ENCODE data around the gene MN1. TPM values are rescaled to one million over a fixed set of nuclear protein-coding genes. Genes with fewer than 3 reads are reported as not detected.

The MN1 gene
- total and polyA plus RNA-seq, 4 experiments from 2014 or later, result 0.02 to 0.58 (median 0.35) TPM; not detected in 1

- intact Hi-C loops (cut with micrococcal nuclease), result no loop called here
- H3K27ac ChIP-seq (ENCODE audit: low read depth, low read length), result no peak overlapping the region
- ChIA-PET CTCF (ENCODE audit: partially characterized antibody) (no interaction called here), POLR2A (ENCODE audit: partially characterized antibody) (no interaction called here)
- H3K4me1 ChIP-seq (ENCODE audit: insufficient read depth, low read length), result no peaks in the 10 kb centered on the region
- Mint-ChIP-seq H3K27ac (no peak overlapping the region), H3K27me3 (peaks cover 4 to 6% of the 10 kb centered on the region in 2 donors), H3K36me3 (no peaks in the 10 kb centered on the region), H3K4me3 (no peak overlapping the region), H3K4me1 (no peaks in the 10 kb centered on the region), H3K9me3 (no peaks in the 10 kb centered on the region)
- H3K9me3 ChIP-seq (ENCODE audit: control insufficient read depth in 1 of 2, low read length in 2 of 2), result no peaks in the 10 kb centered on the region
- no peaks in the 10 kb centered on the region for H3K36me3 ChIP-seq (ENCODE audit: insufficient read depth, low read length)
- no peak overlapping the region for H3K4me3 ChIP-seq (ENCODE audit: low read length in 2 of 2)
- H3K27me3 ChIP-seq (ENCODE audit: insufficient read depth, low read length), result no peaks in the 10 kb centered on the region
- DNase-seq, result no peak
Measured at GRCh38 chr22:27786965-27787364, 14.6 kb downstream of the MN1 start.

GRCh38 chr22:27786291-27786932, 15.1 kb downstream of the MN1 start:
- no peaks in the 10 kb centered on the region for H3K9me3 Mint-ChIP-seq
- Histone ChIP-seq H3K4me3 (ENCODE audit: low read length in 2 of 2) (no peak overlapping the region), H3K27ac (ENCODE audit: low read depth, low read length) (no peak overlapping the region), H3K4me1 (ENCODE audit: insufficient read depth, low read length) (no peaks in the 10 kb centered on the region), H3K9me3 (ENCODE audit: control insufficient read depth in 1 of 2, low read length in 2 of 2) (no peaks in the 10 kb centered on the region), H3K36me3 (ENCODE audit: insufficient read depth, low read length) (no peaks in the 10 kb centered on the region), H3K27me3 (ENCODE audit: insufficient read depth, low read length) (no peaks in the 10 kb centered on the region)
- intact Hi-C loops (cut with micrococcal nuclease), result no loop called here
- ChIA-PET CTCF (ENCODE audit: partially characterized antibody) (no interaction called here), POLR2A (ENCODE audit: partially characterized antibody) (no interaction called here)
- DNase-seq, result no peak
- no peaks in the 10 kb centered on the region for H3K36me3 Mint-ChIP-seq
- H3K4me1 Mint-ChIP-seq, result no peaks in the 10 kb centered on the region
- no peak overlapping the region for H3K4me3 Mint-ChIP-seq
- H3K27me3 Mint-ChIP-seq, result peaks cover 4 to 6% of the 10 kb centered on the region in 2 donors
- no peak overlapping the region for H3K27ac Mint-ChIP-seq

- DNase-seq, result no peak
- Histone ChIP-seq H3K4me1 (ENCODE audit: insufficient read depth, low read length) (no peaks in the 10 kb centered on the region), H3K27ac (ENCODE audit: low read depth, low read length) (no peak overlapping the region), H3K9me3 (ENCODE audit: control insufficient read depth in 1 of 2, low read length in 2 of 2) (no peaks in the 10 kb centered on the region), H3K4me3 (ENCODE audit: low read length in 2 of 2) (no peak overlapping the region), H3K36me3 (ENCODE audit: insufficient read depth, low read length) (no peaks in the 10 kb centered on the region), H3K27me3 (ENCODE audit: insufficient read depth, low read length) (no peaks in the 10 kb centered on the region)
- Mint-ChIP-seq H3K9me3 (no peaks in the 10 kb centered on the region), H3K4me1 (no peaks in the 10 kb centered on the region), H3K27ac (no peak overlapping the region), H3K36me3 (no peaks in the 10 kb centered on the region), H3K27me3 (peaks cover 4 to 6% of the 10 kb centered on the region in 2 donors), H3K4me3 (no peak overlapping the region)
- CTCF ChIA-PET (ENCODE audit: partially characterized antibody), result no interaction called here
- POLR2A ChIA-PET (ENCODE audit: partially characterized antibody), result no interaction called here
- intact Hi-C loops (cut with micrococcal nuclease), result no loop called here
Measured at GRCh38 chr22:27785831-27786230, 15.7 kb downstream of the MN1 start.

- Mint-ChIP-seq H3K27ac (no peak overlapping the region), H3K4me1 (no peaks in the 10 kb centered on the region), H3K27me3 (peaks cover 5 to 9% of the 10 kb centered on the region in 2 donors), H3K36me3 (no peaks in the 10 kb centered on the region), H3K4me3 (no peak overlapping the region), H3K9me3 (no peaks in the 10 kb centered on the region)
- ChIA-PET CTCF (ENCODE audit: partially characterized antibody) (no interaction called here), POLR2A (ENCODE audit: partially characterized antibody) (no interaction called here)
- Histone ChIP-seq H3K4me1 (ENCODE audit: insufficient read depth, low read length) (no peaks in the 10 kb centered on the region), H3K36me3 (ENCODE audit: insufficient read depth, low read length) (no peaks in the 10 kb centered on the region), H3K27me3 (ENCODE audit: insufficient read depth, low read length) (no peaks in the 10 kb centered on the region), H3K4me3 (ENCODE audit: low read length in 2 of 2) (no peak overlapping the region), H3K9me3 (ENCODE audit: control insufficient read depth in 1 of 2, low read length in 2 of 2) (no peaks in the 10 kb centered on the region), H3K27ac (ENCODE audit: low read depth, low read length) (no peak overlapping the region)
- DNase-seq, result no peak
- intact Hi-C loops (cut with micrococcal nuclease), result no loop called here
Measured at GRCh38 chr22:27784120-27784475, 17.5 kb downstream of the MN1 start.

- Mint-ChIP-seq H3K27me3 (peaks cover 5 to 9% of the 10 kb centered on the region in 2 donors), H3K4me1 (no peaks in the 10 kb centered on the region), H3K9me3 (no peaks in the 10 kb centered on the region), H3K27ac (no peak overlapping the region), H3K4me3 (no peak overlapping the region), H3K36me3 (no peaks in the 10 kb centered on the region)
- POLR2A ChIA-PET (ENCODE audit: partially characterized antibody), result no interaction called here
- CTCF ChIA-PET (ENCODE audit: partially characterized antibody), result no interaction called here
- H3K9me3 ChIP-seq (ENCODE audit: control insufficient read depth in 1 of 2, low read length in 2 of 2), result no peaks in the 10 kb centered on the region
- no peaks in the 10 kb centered on the region for H3K36me3 ChIP-seq (ENCODE audit: insufficient read depth, low read length)
- no peaks in the 10 kb centered on the region for H3K4me1 ChIP-seq (ENCODE audit: insufficient read depth, low read length)
- H3K27ac ChIP-seq (ENCODE audit: low read depth, low read length), result no peak overlapping the region
- intact Hi-C loops (cut with micrococcal nuclease), result no loop called here
- no peak for DNase-seq
- H3K27me3 ChIP-seq (ENCODE audit: insufficient read depth, low read length), result no peaks in the 10 kb centered on the region
- H3K4me3 ChIP-seq (ENCODE audit: low read length in 2 of 2), result no peak overlapping the region
Measured at GRCh38 chr22:27783436-27784119, 18.0 kb downstream of the MN1 start.

- Histone ChIP-seq H3K4me3 (ENCODE audit: low read length in 2 of 2) (no peak overlapping the region), H3K4me1 (ENCODE audit: insufficient read depth, low read length) (no peaks in the 10 kb centered on the region), H3K9me3 (ENCODE audit: control insufficient read depth in 1 of 2, low read length in 2 of 2) (no peaks in the 10 kb centered on the region), H3K27ac (ENCODE audit: low read depth, low read length) (no peak overlapping the region), H3K27me3 (ENCODE audit: insufficient read depth, low read length) (no peaks in the 10 kb centered on the region), H3K36me3 (ENCODE audit: insufficient read depth, low read length) (no peaks in the 10 kb centered on the region)
- no peak for DNase-seq
- POLR2A ChIA-PET (ENCODE audit: partially characterized antibody), result no interaction called here
- CTCF ChIA-PET (ENCODE audit: partially characterized antibody), result no interaction called here
- no peaks in the 10 kb centered on the region for H3K36me3 Mint-ChIP-seq
- intact Hi-C loops (cut with micrococcal nuclease), result no loop called here
- H3K27me3 Mint-ChIP-seq, result peaks cover 5 to 7% of the 10 kb centered on the region in 2 donors
- no peak overlapping the region for H3K4me3 Mint-ChIP-seq
- no peak overlapping the region for H3K27ac Mint-ChIP-seq
- H3K9me3 Mint-ChIP-seq, result no peaks in the 10 kb centered on the region
- no peaks in the 10 kb centered on the region for H3K4me1 Mint-ChIP-seq
Measured at GRCh38 chr22:27782088-27782487, 19.5 kb downstream of the MN1 start.

- Histone ChIP-seq H3K36me3 (ENCODE audit: insufficient read depth, low read length) (no peaks in the 10 kb centered on the region), H3K27me3 (ENCODE audit: insufficient read depth, low read length) (no peaks in the 10 kb centered on the region), H3K4me1 (ENCODE audit: insufficient read depth, low read length) (no peaks in the 10 kb centered on the region), H3K9me3 (ENCODE audit: control insufficient read depth in 1 of 2, low read length in 2 of 2) (no peaks in the 10 kb centered on the region), H3K27ac (ENCODE audit: low read depth, low read length) (no peak overlapping the region), H3K4me3 (ENCODE audit: low read length in 2 of 2) (no peak overlapping the region)
- POLR2A ChIA-PET (ENCODE audit: partially characterized antibody), result no interaction called here
- H3K4me3 Mint-ChIP-seq, result no peak overlapping the region
- no peak overlapping the region for H3K27ac Mint-ChIP-seq
- no peaks in the 10 kb centered on the region for H3K36me3 Mint-ChIP-seq
- intact Hi-C loops (cut with micrococcal nuclease), result no loop called here
- DNase-seq, result no peak
- H3K27me3 Mint-ChIP-seq, result peaks cover 10 to 12% of the 10 kb centered on the region in 2 donors
- CTCF ChIA-PET (ENCODE audit: partially characterized antibody), result no interaction called here
- H3K9me3 Mint-ChIP-seq, result no peaks in the 10 kb centered on the region
- no peaks in the 10 kb centered on the region for H3K4me1 Mint-ChIP-seq
Measured at GRCh38 chr22:27780161-27780575, 21.4 kb downstream of the MN1 start.
